Measurements from ENCODE around the gene FAM120B. TPM values are rescaled to one million over a fixed set of nuclear protein-coding genes. Genes with fewer than 3 reads are reported as not detected.

Gene FAM120B
- total RNA-seq, 1 donor from 2014 or later, result 9.9 TPM

- TF ChIP-seq CTCF (IDR thresholded peaks at IDR 0.05), result no peak
- H3K36me3 ChIP-seq, result peaks cover 11 to 31% of the 10 kb centered on the region in 2 donors
- no peak overlapping the region for H3K27ac ChIP-seq
- no peaks in the 10 kb centered on the region for H3K27me3 ChIP-seq
- H3K9me3 ChIP-seq, result no peaks in the 10 kb centered on the region
- DNase-seq (ENCODE audit: low spot score in 2 of 2), result no peak
- H3K4me1 ChIP-seq, result no peaks in the 10 kb centered on the region
- H3K4me3 ChIP-seq, result no peak overlapping the region
- intact Hi-C loops (cut with DNase I), result no loop called here
These were observed 68.2 kb downstream of the FAM120B start for GRCh38 chr6:170374571-170375444.

DNA sequence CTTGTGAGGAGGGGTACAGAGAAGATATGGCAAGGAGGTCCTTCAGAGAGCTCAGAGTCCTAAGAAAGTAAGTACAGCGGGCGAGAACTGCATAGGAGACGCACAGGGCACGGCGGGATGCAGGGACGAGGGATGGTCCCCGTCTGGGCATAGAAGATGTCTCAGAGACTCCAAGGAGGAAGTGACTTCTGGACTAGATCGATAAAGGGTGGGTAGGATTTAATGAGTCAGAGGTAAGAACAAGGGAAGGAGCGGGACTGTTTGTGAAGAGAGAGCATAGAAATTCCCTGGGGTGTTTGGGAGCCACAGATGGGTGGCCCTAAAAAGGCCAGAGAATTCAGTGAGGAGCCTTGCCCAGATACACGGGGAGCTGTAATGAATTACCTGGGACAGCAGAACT lies 69.1 kb downstream of the FAM120B start:
- intact Hi-C loops (cut with DNase I), result no loop called here
- H3K36me3 ChIP-seq, result peaks cover 7 to 23% of the 10 kb centered on the region in 2 donors

GRCh38 chr6:170376386-170377043 lies 70.0 kb downstream of the FAM120B start:
- intact Hi-C loops (cut with DNase I), result no loop called here
- no peak for DNase-seq (ENCODE audit: low spot score in 2 of 2)
- H3K36me3 ChIP-seq, result peaks cover 7 to 23% of the 10 kb centered on the region in 2 donors
- no peaks in the 10 kb centered on the region for H3K9me3 ChIP-seq
- H3K27ac ChIP-seq, result no peak overlapping the region
- no peaks in the 10 kb centered on the region for H3K4me1 ChIP-seq
- H3K4me3 ChIP-seq, result no peak overlapping the region
- no peak for TF ChIP-seq CTCF (IDR thresholded peaks at IDR 0.05)
- no peaks in the 10 kb centered on the region for H3K27me3 ChIP-seq

More for the DNA sequence above, 69.1 kb downstream of the FAM120B start:
- DNase-seq (ENCODE audit: low spot score in 2 of 2), result no peak
- H3K4me3 ChIP-seq, result no peak overlapping the region
- H3K27ac ChIP-seq, result no peak overlapping the region
- no peaks in the 10 kb centered on the region for H3K27me3 ChIP-seq
- no peak for TF ChIP-seq CTCF (IDR thresholded peaks at IDR 0.05)
- no peaks in the 10 kb centered on the region for H3K4me1 ChIP-seq
- H3K9me3 ChIP-seq, result no peaks in the 10 kb centered on the region

DNA sequence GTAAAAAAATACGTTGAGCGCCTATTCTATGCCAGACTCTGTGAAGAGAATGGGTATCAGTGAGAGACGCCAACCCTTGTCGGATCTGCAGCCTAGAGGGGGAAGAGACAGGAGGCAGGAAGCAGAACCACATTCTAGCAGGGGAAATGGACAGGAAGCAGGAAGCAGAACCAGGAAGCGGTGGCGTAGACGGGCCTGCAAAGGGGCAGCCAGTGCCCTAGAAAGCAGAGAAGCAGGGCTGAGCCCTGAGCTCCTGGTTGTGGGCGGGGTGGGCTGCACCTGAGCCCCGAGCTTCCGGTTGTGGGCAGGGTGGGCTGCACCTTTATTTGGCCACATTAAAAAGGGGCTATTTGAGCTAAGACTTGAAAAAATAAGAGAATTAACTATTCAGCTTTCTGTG lies 71.9 kb downstream of the FAM120B start:
- DNase-seq (ENCODE audit: low spot score in 2 of 2), result no peak
- Histone ChIP-seq H3K36me3 (peaks cover 7 to 23% of the 10 kb centered on the region in 2 donors), H3K4me1 (no peaks in the 10 kb centered on the region), H3K27ac (no peak overlapping the region), H3K4me3 (no peak overlapping the region), H3K27me3 (no peaks in the 10 kb centered on the region), H3K9me3 (no peaks in the 10 kb centered on the region)
- TF ChIP-seq CTCF (IDR thresholded peaks at IDR 0.05), result no peak
- intact Hi-C loops (cut with DNase I), result no loop called here

DNA sequence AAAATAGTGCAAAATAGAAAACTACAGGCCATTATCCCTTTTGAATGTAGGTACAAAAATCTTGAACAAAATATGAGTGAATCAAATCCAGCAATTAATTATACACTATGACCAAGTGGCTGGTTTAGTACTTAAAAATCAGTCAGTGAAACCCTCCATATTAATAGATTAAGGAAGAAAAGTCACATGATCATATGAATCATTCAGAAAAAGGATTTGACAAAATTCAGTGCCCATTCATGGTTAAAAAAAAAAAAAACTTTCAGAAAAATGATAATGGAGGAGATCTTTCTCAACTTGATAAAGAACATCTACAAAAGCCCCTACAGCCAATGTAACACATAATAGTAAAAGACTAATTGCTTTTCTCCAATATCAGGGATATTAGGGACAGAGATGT lies 75.0 kb downstream of the FAM120B start:
- Histone ChIP-seq H3K27me3 (no peaks in the 10 kb centered on the region), H3K27ac (no peak overlapping the region), H3K4me1 (no peaks in the 10 kb centered on the region), H3K4me3 (no peak overlapping the region), H3K9me3 (no peaks in the 10 kb centered on the region), H3K36me3 (peaks cover 2 to 3% of the 10 kb centered on the region in 2 donors)
- no peak for TF ChIP-seq CTCF (IDR thresholded peaks at IDR 0.05)
- no peak for DNase-seq (ENCODE audit: low spot score in 2 of 2)
- intact Hi-C loops (cut with DNase I), result no loop called here

Data from ascending aorta (tissue), 2 donors.